ENCODE results near the gene GPC3. TPM values are rescaled to one million over a fixed set of nuclear protein-coding genes. Genes with fewer than 3 reads are reported as not detected.

The GPC3 gene
- polyA plus RNA-seq, 4 donors = 980 to 2,545 (median 1,382) TPM

DNA sequence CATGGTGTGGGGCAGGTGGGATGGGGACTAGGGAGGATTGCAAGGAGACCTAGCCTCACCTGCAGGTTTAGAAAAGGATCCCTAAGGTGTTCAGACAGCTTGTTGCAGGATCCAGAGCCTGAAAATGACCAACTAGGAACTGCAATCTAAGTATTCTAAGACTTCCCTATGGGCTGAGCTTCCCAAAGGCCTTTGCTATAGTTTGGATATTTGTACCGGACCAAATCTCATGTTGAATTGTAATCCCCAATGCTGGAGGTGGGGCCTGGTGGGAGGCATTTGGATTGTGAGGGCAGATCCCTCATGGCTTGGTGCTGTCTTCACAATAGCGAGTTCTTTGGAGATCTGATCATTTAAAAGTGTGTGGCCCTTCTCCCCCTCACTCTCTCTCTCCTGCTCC, 52.1 kb downstream of the GPC3 start:
- no peak for DNase-seq (ENCODE audit: low read depth in 4 of 4, low spot score in 3 of 4)

DNA sequence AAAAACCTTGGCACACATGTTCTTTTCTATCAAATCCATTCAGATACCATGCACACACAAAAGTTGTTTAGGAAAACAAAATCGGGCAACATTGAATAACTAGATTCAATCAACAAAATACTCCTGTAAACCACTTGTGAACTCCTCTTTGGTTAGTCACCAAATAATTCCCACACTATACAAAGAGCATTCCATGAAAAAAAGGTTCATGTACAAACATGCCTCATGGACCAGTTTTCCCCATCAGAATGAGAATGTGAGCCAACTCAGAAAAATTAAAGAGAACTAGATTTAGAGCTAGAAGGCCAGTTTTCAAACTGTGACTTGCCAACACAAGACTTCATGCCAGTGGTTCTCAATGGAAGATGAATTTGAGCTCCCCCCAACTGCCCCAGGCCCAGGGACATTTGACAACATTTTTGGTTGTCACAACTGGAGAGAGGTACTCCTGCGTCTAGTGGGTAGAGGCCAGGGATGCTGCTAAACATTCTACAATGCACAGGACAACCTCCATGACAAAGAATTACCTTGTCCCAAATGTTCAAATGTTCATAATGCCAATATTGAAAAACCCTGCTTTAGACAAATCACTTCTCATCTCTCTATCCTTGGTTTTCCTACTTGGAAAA, 55.4 kb downstream of the GPC3 start:
- no peak for DNase-seq (ENCODE audit: low read depth in 4 of 4, low spot score in 3 of 4)

DNA sequence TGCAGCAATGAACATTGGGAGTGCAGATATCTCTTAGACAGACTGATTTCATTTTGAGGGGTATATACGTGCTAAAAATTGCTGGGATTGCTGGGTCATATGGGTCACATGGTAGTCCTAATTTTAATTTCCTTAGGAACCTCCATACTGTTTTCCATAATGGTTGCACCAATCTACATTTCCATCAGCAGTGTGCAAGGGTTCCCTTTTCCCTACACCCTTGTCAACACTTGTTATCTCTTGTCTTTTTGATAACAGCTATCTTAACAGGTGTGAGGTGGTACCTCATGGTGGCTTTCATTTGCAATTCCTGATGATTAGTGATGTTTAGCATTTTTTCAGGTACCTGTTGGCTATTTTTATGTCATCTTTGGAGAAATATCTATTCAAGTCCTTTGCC, 57.0 kb downstream of the GPC3 start:
- DNase-seq (ENCODE audit: low read depth in 4 of 4, low spot score in 3 of 4) = no peak

- no peak for DNase-seq (ENCODE audit: low read depth in 4 of 4, low spot score in 3 of 4)
Measured at GRCh38 chrX:133926809-133927208, 58.6 kb downstream of the GPC3 start.

DNA sequence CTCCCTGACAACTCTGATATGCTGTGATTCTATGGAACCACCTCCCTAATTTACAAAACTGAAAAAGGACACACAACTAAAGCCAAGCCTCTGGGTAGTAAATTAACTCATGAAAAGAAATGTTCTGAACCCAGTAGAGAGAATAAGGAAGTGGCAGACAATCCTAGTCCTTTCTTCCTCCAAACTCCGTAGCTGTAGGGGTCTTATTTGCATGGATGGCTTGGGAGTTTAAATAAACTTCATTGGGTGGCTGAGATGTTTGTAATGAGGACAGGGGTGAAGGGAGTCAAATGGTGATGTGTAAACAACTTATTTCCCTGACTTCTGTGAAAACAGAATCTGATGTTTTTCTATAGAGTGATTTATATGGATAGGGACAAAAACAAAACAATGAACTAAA, 59.3 kb downstream of the GPC3 start:
- DNase-seq (ENCODE audit: low read depth in 4 of 4, low spot score in 3 of 4) = no peak

DNA sequence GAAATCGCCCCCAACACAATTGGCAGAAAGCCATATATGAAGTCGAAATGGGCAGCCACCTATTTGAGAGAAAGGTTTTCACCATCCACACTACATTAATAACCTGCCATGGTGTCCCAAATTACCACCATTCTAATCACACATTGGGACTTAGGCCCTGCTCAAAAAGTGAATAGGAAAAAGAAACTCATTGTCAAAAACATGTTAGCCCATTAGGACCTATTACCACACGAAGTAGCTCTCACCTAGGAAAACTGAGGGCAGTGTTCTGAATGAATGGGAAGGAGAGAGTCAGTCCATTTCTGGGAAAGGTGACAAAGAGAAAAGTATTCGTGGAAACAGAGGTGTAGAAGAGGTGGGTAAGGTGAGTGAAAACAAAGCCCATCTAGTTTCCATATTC, 60.8 kb downstream of the GPC3 start:
- DNase-seq (ENCODE audit: low read depth in 4 of 4, low spot score in 3 of 4) = no peak

GRCh38 chrX:133923548-133923947, 61.8 kb downstream of the GPC3 start:
- no peak for DNase-seq (ENCODE audit: low read depth in 4 of 4, low spot score in 3 of 4)

GRCh38 chrX:133923113-133923512, 62.3 kb downstream of the GPC3 start:
- DNase-seq (ENCODE audit: low read depth in 4 of 4, low spot score in 3 of 4) = no peak

- DNase-seq (ENCODE audit: low read depth in 4 of 4, low spot score in 3 of 4) = no peak
Measured at GRCh38 chrX:133922390-133922771, 63.0 kb downstream of the GPC3 start.

GRCh38 chrX:133921764-133922389, 63.5 kb downstream of the GPC3 start:
- DNase-seq (ENCODE audit: low read depth in 4 of 4, low spot score in 3 of 4) = no peak

GRCh38 chrX:133921086-133921485, 64.3 kb downstream of the GPC3 start:
- DNase-seq (ENCODE audit: low read depth in 4 of 4, low spot score in 3 of 4) = no peak

GRCh38 chrX:133918361-133918771, 67.0 kb downstream of the GPC3 start:
- DNase-seq (ENCODE audit: low read depth in 4 of 4, low spot score in 3 of 4) = no peak

GRCh38 chrX:133916984-133917722, 68.2 kb downstream of the GPC3 start:
- no peak for DNase-seq (ENCODE audit: low read depth in 4 of 4, low spot score in 3 of 4)

DNA sequence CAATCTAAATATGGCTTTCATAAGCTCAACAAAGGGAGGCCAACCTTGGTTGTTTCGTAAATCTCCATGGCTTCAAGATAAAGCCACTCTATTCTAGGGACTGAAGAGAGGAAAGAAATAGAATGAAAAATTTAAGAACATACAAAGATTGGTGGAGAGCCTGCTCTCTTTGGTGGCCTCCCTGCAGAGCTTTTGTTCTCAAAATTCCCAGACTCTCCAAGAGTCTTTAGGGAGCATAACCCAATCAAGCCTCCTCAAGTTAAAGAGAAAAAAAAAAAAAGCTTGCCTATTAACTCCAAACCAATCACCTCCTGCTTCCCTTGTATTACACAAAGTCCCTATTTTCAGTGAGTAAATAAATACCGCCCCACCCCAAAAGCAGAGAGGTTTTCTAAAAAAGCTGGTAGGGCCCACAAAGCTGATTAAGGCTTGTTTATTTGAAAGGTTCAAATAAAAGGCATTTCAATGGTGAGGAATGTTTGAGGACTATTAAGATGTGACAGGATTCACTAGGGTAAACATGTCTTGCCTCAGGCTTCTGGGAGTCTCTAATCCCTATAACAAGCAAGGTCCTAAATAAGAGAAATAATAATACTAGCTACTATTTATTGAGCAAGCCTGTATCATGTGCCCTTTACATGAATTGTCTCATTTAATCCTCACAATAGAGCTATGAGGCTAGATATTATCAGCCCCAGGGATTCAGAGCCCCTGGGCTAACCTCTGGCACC, 71.6 kb downstream of the GPC3 start:
- no peak for DNase-seq (ENCODE audit: low read depth in 4 of 4, low spot score in 3 of 4)

GRCh38 chrX:133913009-133913408, 72.4 kb downstream of the GPC3 start:
- DNase-seq (ENCODE audit: low read depth in 4 of 4, low spot score in 3 of 4) = no peak

- no peak for DNase-seq (ENCODE audit: low read depth in 4 of 4, low spot score in 3 of 4)
Measured at GRCh38 chrX:133911825-133912495, 73.4 kb downstream of the GPC3 start.

- no peak for DNase-seq (ENCODE audit: low read depth in 4 of 4, low spot score in 3 of 4)
Measured at GRCh38 chrX:133910539-133910938, 74.9 kb downstream of the GPC3 start.

DNA sequence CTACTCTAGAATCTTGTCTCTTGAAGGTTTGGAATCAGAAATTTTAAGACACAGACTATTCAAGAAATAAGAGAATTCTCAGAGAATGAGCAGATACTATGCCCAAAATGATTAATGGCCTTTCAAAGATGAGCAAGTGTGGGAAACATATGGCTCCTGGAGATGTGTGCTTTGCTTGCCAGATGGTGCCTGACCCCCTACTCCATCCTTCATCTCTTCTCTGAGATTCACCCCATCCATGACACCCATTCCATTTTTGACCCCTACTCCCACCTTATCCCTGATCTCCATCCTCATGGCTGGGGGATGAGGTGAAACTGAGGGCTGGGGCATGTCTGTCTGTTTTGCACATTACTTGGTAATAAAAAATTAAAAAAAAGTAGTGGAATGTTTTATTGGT, 75.5 kb downstream of the GPC3 start:
- DNase-seq (ENCODE audit: low read depth in 4 of 4, low spot score in 3 of 4) = no peak

DNA sequence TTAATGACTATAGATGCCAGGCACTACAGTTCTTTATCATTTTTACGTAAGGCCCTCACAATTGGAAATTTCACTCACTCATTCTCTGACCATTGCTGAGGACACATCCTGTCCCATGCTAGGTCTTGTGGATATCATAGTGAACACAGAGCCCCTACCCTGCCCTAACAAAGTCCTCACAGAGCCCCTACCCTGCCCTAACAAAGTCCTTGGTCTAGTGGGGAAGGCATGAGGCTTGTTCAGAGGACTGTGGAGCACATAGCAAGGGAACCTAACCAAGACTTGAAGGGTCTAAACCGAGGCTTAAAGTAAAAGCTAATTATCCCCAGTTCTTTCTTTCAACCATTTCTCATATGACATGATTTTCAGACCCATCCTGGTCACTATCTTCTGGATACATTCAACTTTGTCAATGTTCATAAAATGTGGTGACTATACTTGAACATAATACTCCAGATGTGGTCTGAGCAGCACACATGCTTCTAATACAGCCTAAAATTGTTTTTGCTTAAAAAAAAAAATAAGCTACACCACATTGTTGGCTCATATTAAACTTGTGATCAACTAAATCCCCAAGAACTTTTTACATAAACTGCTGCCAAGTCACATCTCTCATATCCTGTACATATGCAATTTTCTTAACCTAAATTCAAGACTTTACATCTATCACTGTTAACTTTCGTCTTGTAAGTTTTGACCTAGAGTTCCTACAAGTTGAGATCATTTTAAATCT, 77.0 kb downstream of the GPC3 start:
- DNase-seq (ENCODE audit: low read depth in 4 of 4, low spot score in 3 of 4) = no peak

- no peak for DNase-seq (ENCODE audit: low read depth in 4 of 4, low spot score in 3 of 4)
Measured at GRCh38 chrX:133907606-133908005, 77.8 kb downstream of the GPC3 start.

Data from left renal pelvis (tissue), 4 donors.